Measurements from ENCODE around the gene CCDC154. TPM values are rescaled to one million over a fixed set of nuclear protein-coding genes. Genes with fewer than 3 reads are reported as not detected.

Gene CCDC154
- total RNA-seq, 1 donor from 2014 or later, result 1.5 TPM

DNA sequence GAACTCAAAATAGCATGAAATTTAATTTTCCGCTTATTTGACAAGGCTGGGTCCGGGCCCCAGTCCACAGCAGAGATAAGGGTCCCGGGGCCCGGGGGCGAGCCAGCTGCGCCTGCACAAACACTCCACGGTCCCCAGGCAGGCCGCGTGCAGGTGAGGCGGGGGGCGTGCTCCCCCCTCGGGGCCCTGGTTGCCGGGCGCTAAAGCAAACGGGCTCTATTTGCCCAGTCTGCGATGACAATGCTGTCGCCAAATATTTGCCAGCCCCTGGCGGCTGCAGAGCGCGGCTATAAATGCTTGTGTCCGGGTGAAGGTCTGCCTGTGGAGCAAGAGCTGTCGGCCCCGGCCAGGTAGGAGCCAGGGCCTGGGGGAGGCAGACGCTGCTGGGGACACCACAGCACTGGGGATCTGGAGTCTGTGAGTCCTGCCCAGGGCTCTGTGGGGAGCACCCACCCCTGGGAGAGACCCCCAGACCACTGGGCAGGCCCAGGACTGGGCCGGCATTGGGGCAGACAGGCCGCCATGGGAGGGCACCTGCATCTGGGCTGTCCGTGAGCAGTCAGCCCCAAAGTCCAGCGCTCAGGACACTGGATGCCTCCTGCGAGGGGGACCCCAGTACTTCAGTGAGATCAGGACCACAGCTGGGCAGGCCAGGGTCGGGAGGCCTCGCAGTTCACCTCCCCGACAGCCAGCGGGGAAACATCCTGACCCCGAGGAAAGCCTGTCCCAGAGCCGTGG is 13.4 kb downstream of the CCDC154 start, which contains the start of gene PERCC1:
PERCC1 (plus strand) TSS at position 320 of the 738 bp plus-strand sequence. CDS start 1,516 bp downstream, outside the sequence.
- FAIRE-seq (no peak), DNase-seq (ENCODE audit: low read depth) (no peak)
- TF ChIP-seq, protein P1, sequence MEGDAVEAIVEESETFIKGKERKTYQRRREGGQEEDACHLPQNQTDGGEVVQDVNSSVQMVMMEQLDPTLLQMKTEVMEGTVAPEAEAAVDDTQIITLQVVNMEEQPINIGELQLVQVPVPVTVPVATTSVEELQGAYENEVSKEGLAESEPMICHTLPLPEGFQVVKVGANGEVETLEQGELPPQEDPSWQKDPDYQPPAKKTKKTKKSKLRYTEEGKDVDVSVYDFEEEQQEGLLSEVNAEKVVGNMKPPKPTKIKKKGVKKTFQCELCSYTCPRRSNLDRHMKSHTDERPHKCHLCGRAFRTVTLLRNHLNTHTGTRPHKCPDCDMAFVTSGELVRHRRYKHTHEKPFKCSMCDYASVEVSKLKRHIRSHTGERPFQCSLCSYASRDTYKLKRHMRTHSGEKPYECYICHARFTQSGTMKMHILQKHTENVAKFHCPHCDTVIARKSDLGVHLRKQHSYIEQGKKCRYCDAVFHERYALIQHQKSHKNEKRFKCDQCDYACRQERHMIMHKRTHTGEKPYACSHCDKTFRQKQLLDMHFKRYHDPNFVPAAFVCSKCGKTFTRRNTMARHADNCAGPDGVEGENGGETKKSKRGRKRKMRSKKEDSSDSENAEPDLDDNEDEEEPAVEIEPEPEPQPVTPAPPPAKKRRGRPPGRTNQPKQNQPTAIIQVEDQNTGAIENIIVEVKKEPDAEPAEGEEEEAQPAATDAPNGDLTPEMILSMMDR (IDR thresholded peaks at IDR 0.05; ENCODE audit: insufficient read depth, low read depth, low read length), result no peak
- no peak for TF ChIP-seq EZH2 (IDR thresholded peaks at IDR 0.05; ENCODE audit: insufficient read depth, low read length)
- H3K9me3 ChIP-seq (ENCODE audit: insufficient read depth, low read depth, low read length), result no peaks in the 10 kb centered on the region
- H3K27ac ChIP-seq (ENCODE audit: low read depth, low read length), result no peak within 1 kb of the TSS
- H3K27ac Mint-ChIP-seq (ENCODE audit: unreplicated experiment), result no peak within 1 kb of the TSS
- no peaks in the 10 kb centered on the region for H3K27me3 ChIP-seq (ENCODE audit: insufficient read depth, low read length)
- H3K4me1 ChIP-seq (ENCODE audit: insufficient read depth, low read length), result no peaks in the 10 kb centered on the region
- H3K36me3 Mint-ChIP-seq (ENCODE audit: low read depth, unreplicated experiment), result no peaks in the 10 kb centered on the region
- no peak within 1 kb of the TSS for H3K9ac ChIP-seq (ENCODE audit: low read length)
- no peak within 1 kb of the TSS for H3K4me3 Mint-ChIP-seq (ENCODE audit: unreplicated experiment)
- peaks cover 7% of the 10 kb centered on the region for H3K27me3 Mint-ChIP-seq (ENCODE audit: low read depth, unreplicated experiment)
- H3K36me3 ChIP-seq (ENCODE audit: insufficient read depth, low read length), result no peaks in the 10 kb centered on the region
- H3K4me2 ChIP-seq (ENCODE audit: low read length), result no peak within 1 kb of the TSS
- no peak within 1 kb of the TSS for H3K4me3 ChIP-seq (ENCODE audit: insufficient read depth, low read depth, low read length)
- H3K9me3 Mint-ChIP-seq (ENCODE audit: unreplicated experiment), result no peaks in the 10 kb centered on the region
- no peaks in the 10 kb centered on the region for H4K20me1 ChIP-seq (ENCODE audit: insufficient read depth, low read length)
- no peaks in the 10 kb centered on the region for H3K79me2 ChIP-seq (ENCODE audit: insufficient read depth, low read length)
- H2AFZ ChIP-seq (ENCODE audit: low read depth, low read length), result no peak within 1 kb of the TSS
- H3K4me1 Mint-ChIP-seq (ENCODE audit: low read depth, unreplicated experiment), result no peaks in the 10 kb centered on the region

DNA sequence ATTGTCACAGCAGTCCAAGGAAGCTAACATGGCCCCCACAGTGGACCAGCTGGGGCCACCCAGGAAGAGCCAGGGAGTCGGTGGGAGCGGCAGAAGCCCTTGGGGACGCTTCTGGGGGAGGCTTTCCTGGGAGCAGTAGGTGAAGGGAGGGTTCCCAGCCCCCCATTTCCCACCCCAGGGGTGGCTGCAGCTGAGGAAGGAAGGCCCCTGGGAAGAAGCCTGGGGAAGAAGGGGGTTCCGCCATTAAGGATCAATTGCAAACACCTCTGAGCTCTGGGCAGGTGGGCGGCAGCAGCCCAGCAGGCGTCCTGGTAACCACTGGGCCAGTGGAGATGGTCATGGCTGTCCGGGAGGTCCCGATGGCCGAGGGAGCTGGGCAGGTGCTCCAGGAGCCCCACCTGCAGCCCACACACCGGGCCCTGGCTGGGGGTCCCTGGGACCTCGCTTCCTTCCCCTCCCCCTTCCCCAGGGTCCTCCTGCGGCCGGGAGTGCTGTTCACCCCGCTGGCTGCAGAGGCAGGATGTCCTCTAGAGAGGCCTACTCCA is 14.1 kb downstream of the CCDC154 start:
- Mint-ChIP-seq H3K4me1 (ENCODE audit: low read depth, unreplicated experiment) (no peaks in the 10 kb centered on the region), H3K27ac (ENCODE audit: unreplicated experiment) (no peak overlapping the region), H3K36me3 (ENCODE audit: low read depth, unreplicated experiment) (no peaks in the 10 kb centered on the region), H3K27me3 (ENCODE audit: low read depth, unreplicated experiment) (peaks cover 7% of the 10 kb centered on the region), H3K4me3 (ENCODE audit: unreplicated experiment) (no peak overlapping the region), H3K9me3 (ENCODE audit: unreplicated experiment) (no peaks in the 10 kb centered on the region)
- Histone ChIP-seq H3K36me3 (ENCODE audit: insufficient read depth, low read length) (no peaks in the 10 kb centered on the region), H3K4me1 (ENCODE audit: insufficient read depth, low read length) (no peaks in the 10 kb centered on the region), H3K27ac (ENCODE audit: low read depth, low read length) (no peak overlapping the region), H2AFZ (ENCODE audit: low read depth, low read length) (no peak overlapping the region), H3K79me2 (ENCODE audit: insufficient read depth, low read length) (no peaks in the 10 kb centered on the region), H3K27me3 (ENCODE audit: insufficient read depth, low read length) (no peaks in the 10 kb centered on the region), H3K9me3 (ENCODE audit: insufficient read depth, low read depth, low read length) (no peaks in the 10 kb centered on the region), H3K4me2 (ENCODE audit: low read length) (no peak overlapping the region), H3K9ac (ENCODE audit: low read length) (no peak overlapping the region), H3K4me3 (ENCODE audit: insufficient read depth, low read depth, low read length) (no peak overlapping the region), H4K20me1 (ENCODE audit: insufficient read depth, low read length) (no peaks in the 10 kb centered on the region)
- no peak for FAIRE-seq
- DNase-seq (ENCODE audit: low read depth), result no peak
- no peak for TF ChIP-seq EZH2 (IDR thresholded peaks at IDR 0.05; ENCODE audit: insufficient read depth, low read length)
- TF ChIP-seq, protein P1 (IDR thresholded peaks at IDR 0.05; ENCODE audit: insufficient read depth, low read depth, low read length), result no peak

- Histone ChIP-seq H3K4me2 (ENCODE audit: low read length) (no peak overlapping the region), H3K27me3 (ENCODE audit: insufficient read depth, low read length) (no peaks in the 10 kb centered on the region), H4K20me1 (ENCODE audit: insufficient read depth, low read length) (no peaks in the 10 kb centered on the region), H3K9ac (ENCODE audit: low read length) (no peak overlapping the region), H3K4me1 (ENCODE audit: insufficient read depth, low read length) (no peaks in the 10 kb centered on the region), H2AFZ (ENCODE audit: low read depth, low read length) (no peak overlapping the region), H3K27ac (ENCODE audit: low read depth, low read length) (no peak overlapping the region), H3K79me2 (ENCODE audit: insufficient read depth, low read length) (no peaks in the 10 kb centered on the region), H3K4me3 (ENCODE audit: insufficient read depth, low read depth, low read length) (no peak overlapping the region), H3K36me3 (ENCODE audit: insufficient read depth, low read length) (no peaks in the 10 kb centered on the region), H3K9me3 (ENCODE audit: insufficient read depth, low read depth, low read length) (no peaks in the 10 kb centered on the region)
- no peak for DNase-seq (ENCODE audit: low read depth)
- TF ChIP-seq EZH2 (IDR thresholded peaks at IDR 0.05; ENCODE audit: insufficient read depth, low read length), result no peak
- TF ChIP-seq, protein P1 (IDR thresholded peaks at IDR 0.05; ENCODE audit: insufficient read depth, low read depth, low read length), result no peak
- no peak for FAIRE-seq
- H3K27ac Mint-ChIP-seq (ENCODE audit: unreplicated experiment), result no peak overlapping the region
- no peaks in the 10 kb centered on the region for H3K9me3 Mint-ChIP-seq (ENCODE audit: unreplicated experiment)
- H3K4me3 Mint-ChIP-seq (ENCODE audit: unreplicated experiment), result no peak overlapping the region
- no peaks in the 10 kb centered on the region for H3K36me3 Mint-ChIP-seq (ENCODE audit: low read depth, unreplicated experiment)
- H3K27me3 Mint-ChIP-seq (ENCODE audit: low read depth, unreplicated experiment), result peaks cover 7% of the 10 kb centered on the region
- no peaks in the 10 kb centered on the region for H3K4me1 Mint-ChIP-seq (ENCODE audit: low read depth, unreplicated experiment)
These were observed 14.7 kb downstream of the CCDC154 start for GRCh38 chr16:1429631-1430030.
